ENCODE data around the gene ROPN1B.
"Not testable (repeated sequence)": the region's sequence is repeated elsewhere in the genome, so short reads cannot be mapped to it uniquely, and the experiment has no call there.

ROPN1B gene

DNA sequence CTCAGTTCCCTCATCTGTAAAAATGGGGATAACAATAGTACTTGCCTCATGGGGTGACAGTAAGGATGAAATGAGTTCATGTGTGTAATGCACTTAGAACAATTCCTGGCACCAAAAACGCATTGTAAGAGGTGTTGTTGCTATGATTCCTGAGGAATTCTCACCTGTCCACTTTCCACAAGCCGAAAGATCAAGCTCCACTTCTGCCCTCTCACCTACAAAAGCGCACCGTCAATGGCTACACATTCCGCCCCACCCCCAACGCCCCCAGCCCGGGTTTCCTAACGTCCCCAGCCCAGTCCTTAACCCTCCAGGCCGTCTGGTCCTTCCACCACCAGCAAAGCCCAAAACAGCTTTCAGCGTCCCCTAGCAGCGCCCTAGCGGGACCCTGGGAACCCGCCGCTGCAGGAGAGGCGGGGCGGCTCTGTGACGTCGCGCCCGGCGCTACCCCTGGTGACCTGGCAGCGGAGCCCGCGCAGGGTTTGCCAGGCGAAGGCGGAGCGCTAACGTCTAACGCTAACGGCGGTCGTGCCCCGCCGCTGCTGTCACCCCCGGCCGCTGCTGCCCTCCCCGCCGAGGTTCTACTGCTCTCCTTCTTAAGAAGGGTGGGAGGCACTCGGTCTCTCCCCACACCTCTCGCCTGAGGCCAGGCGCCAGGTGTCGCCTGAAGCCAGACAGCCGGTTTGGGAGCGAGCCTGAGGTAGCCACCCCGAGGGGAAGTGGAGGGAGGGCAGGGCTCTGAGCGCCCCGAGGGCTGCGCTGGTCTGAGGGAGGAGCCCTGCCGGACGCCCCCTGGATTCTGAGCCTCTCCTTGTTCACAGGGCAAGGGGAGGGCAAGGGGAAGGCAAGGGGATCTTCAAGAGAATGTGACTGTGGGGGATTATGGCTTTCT lies at the start of gene ROPN1B:
Gene ROPN1B (plus strand): TSS at position 478 of the 892 bp plus-strand sequence. CDS start 2,877 bp downstream, outside the sequence.
- not testable (repeated sequence) for DNase-seq (ENCODE audit: low read depth)

GRCh38 chr3:125920191-125920590 lies 48.8 kb upstream of the ROPN1B start:
- DNase-seq (ENCODE audit: low read depth): not testable (repeated sequence)

- DNase-seq (ENCODE audit: low read depth): not testable (repeated sequence)
Measured at GRCh38 chr3:125920751-125921279, 48.2 kb upstream of the ROPN1B start.

DNA sequence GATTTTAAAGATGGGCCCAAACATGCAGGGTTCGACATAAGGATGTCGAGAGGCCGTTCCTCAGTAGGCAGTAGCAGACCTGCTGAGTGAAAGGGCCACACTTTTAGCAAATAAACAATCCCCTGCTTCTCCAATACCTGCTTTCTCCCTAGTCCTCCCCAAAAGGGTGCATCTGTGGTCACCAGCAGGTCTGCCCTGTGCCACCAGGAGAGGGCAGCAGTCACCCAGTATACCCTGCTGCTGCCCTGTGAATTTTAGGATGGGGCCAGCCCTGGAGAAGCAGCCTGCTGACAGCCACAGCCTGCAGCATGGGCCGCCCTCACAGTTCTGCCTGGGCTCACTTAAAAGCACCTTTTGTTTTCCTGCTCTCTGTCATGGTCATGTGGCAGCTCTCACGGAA lies 47.3 kb upstream of the ROPN1B start:
- peak; percentile 20 for DNase-seq (ENCODE audit: low read depth)

- DNase-seq (ENCODE audit: low read depth): not testable (repeated sequence)
Measured at GRCh38 chr3:125923324-125924115, 45.5 kb upstream of the ROPN1B start.

- DNase-seq (ENCODE audit: low read depth): not testable (repeated sequence)
Measured at GRCh38 chr3:125924276-125924675, 44.7 kb upstream of the ROPN1B start.

GRCh38 chr3:125925727-125926126 lies 43.3 kb upstream of the ROPN1B start:
- not testable (repeated sequence) for DNase-seq (ENCODE audit: low read depth)

- DNase-seq (ENCODE audit: low read depth): peak; percentile 36
Measured at GRCh38 chr3:125928771-125929545, 40.0 kb upstream of the ROPN1B start.

GRCh38 chr3:125929765-125930164 lies 39.2 kb upstream of the ROPN1B start:
- DNase-seq (ENCODE audit: low read depth): not testable (repeated sequence)

DNA sequence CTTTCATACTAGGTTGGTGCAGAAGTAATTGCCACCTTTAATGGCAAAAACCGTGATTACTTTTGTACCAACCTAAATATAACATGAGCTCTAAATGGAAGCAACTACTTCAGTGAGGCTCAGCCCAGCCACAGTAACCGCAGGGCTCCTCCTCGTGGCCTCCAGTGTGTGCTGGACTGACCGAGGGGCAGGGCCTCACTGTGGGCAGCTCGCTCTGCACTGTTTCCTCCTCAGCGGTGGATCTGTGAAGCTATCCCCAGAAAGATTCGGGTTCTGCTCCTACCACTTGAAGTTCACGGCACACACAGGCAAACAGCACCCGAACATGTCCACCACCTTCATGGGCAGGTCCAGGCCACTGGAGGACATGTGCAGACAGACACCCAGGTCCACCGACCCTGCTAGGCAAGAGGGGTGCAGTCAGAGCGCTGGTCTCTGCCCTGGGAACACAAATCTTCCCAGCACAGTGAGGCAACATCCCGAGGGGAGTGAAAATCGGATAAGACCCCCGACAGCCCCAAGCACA lies 37.6 kb upstream of the ROPN1B start:
- DNase-seq (ENCODE audit: low read depth): not testable (repeated sequence)

- DNase-seq (ENCODE audit: low read depth): not testable (repeated sequence)
Measured at GRCh38 chr3:125933397-125934173, 35.4 kb upstream of the ROPN1B start.

DNA sequence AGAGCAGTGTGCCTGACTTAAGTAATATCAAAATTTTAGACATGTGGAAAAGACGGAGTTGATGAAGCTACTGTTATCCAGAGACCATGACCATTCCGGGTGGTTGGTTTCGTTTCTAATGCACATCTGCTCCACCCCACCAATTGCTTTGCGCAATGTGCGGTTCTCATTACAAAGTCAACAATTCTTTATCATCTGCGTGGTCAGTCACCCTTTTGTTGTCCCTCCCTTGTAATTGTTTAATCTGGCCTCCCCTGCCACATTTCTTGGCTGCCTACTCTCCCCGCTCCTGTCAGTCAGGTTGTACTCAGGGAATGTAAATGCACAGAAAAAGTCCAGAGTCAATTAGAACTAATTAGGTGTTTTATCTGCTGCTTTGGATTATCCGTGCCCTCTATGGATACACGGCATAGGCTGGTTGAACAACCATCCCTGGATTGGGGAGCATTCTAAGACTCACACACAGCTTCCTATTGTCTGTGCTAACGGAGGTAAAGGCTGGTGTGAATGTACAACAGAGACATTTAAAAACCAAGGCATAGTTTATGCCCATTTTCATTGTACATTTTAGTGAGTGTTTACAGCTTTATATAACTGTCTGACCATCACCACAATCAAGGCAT lies 33.6 kb upstream of the ROPN1B start:
- DNase-seq (ENCODE audit: low read depth): not testable (repeated sequence)

DNA sequence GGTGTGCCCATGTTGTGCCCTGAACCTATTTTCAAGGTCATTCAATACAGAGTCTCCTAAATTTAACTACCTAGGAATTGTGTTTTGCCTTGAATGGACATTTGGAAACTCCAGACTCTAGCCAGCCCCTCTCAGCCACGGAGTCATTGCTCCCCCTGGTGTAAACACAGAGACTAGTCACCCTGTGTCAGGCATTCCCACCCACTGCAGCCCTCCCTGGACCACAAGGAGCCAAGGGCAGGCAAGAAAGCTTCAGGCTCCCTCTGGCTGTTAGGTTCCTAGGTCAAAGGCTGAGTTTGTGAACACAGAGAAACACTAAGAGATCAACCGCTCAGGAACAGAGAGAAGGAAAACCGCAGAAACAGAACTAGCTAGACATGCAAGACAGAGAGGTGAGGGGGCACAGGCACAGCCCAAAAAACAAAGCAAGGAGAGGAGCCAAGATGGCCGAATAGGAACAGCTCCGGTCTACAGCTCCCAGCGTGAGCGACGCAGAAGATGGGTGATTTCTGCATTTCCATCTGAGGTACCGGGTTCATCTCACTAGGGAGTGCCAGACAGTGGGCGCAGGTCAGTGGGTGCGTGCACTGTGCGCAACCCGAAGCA lies 32.7 kb upstream of the ROPN1B start:
- DNase-seq (ENCODE audit: low read depth): not testable (repeated sequence)

GRCh38 chr3:125936891-125937290 lies 32.1 kb upstream of the ROPN1B start:
- DNase-seq (ENCODE audit: low read depth): not testable (repeated sequence)

DNA sequence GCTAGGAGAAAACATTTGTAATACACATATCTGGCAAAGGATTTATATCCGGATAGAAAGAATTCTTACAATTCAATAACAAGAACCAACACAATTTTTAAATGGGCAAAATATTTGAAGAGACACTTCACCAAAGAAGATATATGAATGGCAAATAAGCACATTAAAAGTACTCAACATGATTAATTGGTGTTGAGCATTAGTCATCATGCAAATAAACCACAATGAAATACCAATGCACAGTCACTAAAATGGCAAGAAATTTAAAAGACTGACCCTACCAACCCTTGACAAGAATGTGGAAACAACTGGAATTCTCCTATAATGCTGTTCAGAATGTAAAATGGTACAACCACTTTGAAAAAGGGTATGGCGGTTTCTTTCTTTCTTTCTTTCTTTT lies 21.2 kb upstream of the ROPN1B start:
- not testable (repeated sequence) for DNase-seq (ENCODE audit: low read depth)

GRCh38 chr3:125948901-125949300 lies 20.1 kb upstream of the ROPN1B start:
- DNase-seq (ENCODE audit: low read depth): not testable (repeated sequence)

GRCh38 chr3:125951176-125951575 lies 17.8 kb upstream of the ROPN1B start:
- not testable (repeated sequence) for DNase-seq (ENCODE audit: low read depth)

GRCh38 chr3:125957020-125957419 lies 12.0 kb upstream of the ROPN1B start:
- DNase-seq (ENCODE audit: low read depth): not testable (repeated sequence)

DNA sequence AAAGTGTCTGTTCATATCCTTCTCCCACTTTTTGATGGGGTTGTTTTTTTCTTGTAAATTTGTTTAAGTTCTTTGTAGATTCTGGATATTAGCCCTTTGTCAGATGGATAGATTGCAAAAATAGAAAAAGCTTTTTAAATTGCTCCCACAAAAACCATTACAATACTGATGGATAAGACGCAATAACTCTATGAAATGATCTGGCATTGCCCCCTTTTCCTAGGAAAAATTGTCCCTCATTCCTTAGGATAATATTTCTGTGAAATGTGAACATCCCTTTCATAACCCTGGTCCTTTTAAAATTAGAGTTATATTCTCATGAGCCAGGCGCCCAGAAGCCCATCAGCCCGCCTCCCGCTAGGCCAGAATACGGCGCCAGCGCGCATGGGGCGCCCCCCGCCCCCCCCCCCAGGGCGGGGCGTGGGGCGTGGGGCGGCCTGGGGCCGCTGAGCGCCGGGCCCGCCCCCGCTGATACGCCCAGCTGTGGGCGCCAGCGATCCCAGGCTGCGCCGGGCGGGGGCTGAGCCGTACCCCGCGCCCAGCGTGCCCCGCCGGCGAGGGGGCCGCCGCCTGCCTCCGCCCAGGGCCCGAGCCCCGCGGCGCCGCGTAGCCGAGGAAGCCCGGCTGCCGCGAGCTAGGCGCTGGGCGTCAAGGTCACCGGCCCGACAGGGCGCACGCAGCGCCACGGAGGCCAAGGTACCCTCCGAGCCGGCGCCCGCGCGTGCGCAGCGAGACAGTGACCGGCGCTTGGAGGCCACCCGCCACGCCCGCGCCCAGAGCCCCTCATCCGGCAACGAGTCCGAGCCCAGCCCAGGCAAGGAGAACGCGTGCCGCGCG lies 11.1 kb upstream of the ROPN1B start:
- no peak for DNase-seq (ENCODE audit: low read depth)
